ENCODE measurements around the gene MOB3C. TPM values are rescaled to one million over a fixed set of nuclear protein-coding genes. Genes with fewer than 3 reads are reported as not detected.
"Not testable (repeated sequence)": the region's sequence is repeated elsewhere in the genome, so short reads cannot be mapped to it uniquely, and the experiment has no call there.

The MOB3C gene
- polyA plus RNA-seq, 3 donors = 5.3 to 18.1 (median 6.1) TPM

DNA sequence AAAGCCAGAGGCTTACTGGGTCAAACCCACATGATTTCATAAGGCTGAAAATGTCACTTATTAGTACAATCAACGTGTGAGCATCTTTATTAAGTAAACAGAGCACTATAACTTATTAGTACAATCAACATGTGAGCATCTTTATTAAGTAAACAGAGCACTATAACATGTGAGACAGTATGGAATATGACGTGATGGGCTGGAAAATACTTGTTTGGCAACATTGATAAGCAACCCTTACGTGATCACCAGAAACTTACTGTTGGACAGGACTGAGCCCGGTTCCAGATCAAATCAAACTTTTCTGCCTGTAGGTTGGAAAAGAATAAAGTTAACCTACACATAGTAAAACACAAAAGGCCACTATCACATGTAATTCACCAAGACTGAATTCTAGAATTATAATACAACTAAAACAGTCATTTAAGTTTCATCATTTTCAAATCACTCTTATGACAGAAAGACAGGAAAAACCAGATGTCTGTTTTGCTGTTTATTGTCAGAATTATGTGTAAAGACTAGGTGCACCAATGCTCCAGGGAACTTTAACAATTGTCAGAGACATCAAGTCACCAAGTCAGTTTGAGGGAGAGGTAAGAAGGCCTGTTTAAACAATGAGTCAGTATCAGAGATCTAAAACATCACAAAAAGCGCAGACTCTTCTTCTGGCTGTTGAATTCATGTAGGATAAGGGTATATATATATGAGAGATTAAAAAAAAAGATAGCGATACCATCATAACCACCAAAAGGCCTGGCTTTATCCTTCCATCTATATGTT is 35.9 kb upstream of the MOB3C start:
- Mint-ChIP-seq H3K4me3 (no peak overlapping the region), H3K4me1 (no peaks in the 10 kb centered on the region), H3K36me3 (peaks cover 61 to 77% of the 10 kb centered on the region in 2 donors), H3K27me3 (ENCODE audit: low read depth in 3 of 3) (no peaks in the 10 kb centered on the region), H3K9me3 (peaks cover 0 to 19% (median 9%) of the 10 kb centered on the region in 7 donors), H3K27ac (no peak overlapping the region)
- TF ChIP-seq CTCF (IDR thresholded peaks at IDR 0.05) = no peak
- no peaks in the 10 kb centered on the region for H4K20me1 ChIP-seq (ENCODE audit: insufficient read depth, low read length)
- no peaks in the 10 kb centered on the region for H3K4me1 ChIP-seq (ENCODE audit: control insufficient read depth in 1 of 2, insufficient read depth in 2 of 2, low read length in 2 of 2)
- no peak overlapping the region for H3K27ac ChIP-seq (ENCODE audit: low read depth in 1 of 2, low read length in 2 of 2)
- H3K4me2 ChIP-seq (replicated peaks; ENCODE audit: extremely low read depth, low read length, poor library complexity, severe bottlenecking) = no peak overlapping the region
- no peak overlapping the region for H2AFZ ChIP-seq (ENCODE audit: insufficient read depth, low read depth, low read length, poor library complexity, severe bottlenecking)
- H3K4me3 ChIP-seq (replicated peaks in 1 of 3; ENCODE audit: low read depth in 2 of 3, low read length in 3 of 3) = no peak overlapping the region
- no peaks in the 10 kb centered on the region for H3K79me2 ChIP-seq (ENCODE audit: insufficient read depth, low read length)
- no peak for DNase-seq
- WGBS (ENCODE audit: insufficient coverage) = no CpG with 5 or more reads among the region's 6 CpGs
- H3K36me3 ChIP-seq (replicated peaks in 1 of 2; ENCODE audit: control insufficient read depth in 1 of 2, insufficient read depth in 2 of 2, low read length in 2 of 2) = peaks cover 39 to 79% of the 10 kb centered on the region in 2 donors
- H3K27me3 ChIP-seq (ENCODE audit: control insufficient read depth in 2 of 2, insufficient read depth in 2 of 2, low read length in 2 of 2) = no peaks in the 10 kb centered on the region
- intact Hi-C loops (cut with micrococcal nuclease) = no loop called here
- peaks cover 0 to 9% of the 10 kb centered on the region in 2 donors for H3K9me3 ChIP-seq (replicated peaks in 1 of 2; ENCODE audit: control insufficient read depth in 1 of 2, insufficient read depth in 1 of 2, low read length in 2 of 2)
- H3K9ac ChIP-seq (ENCODE audit: insufficient read depth, low read length, poor library complexity, severe bottlenecking) = no peak overlapping the region

DNA sequence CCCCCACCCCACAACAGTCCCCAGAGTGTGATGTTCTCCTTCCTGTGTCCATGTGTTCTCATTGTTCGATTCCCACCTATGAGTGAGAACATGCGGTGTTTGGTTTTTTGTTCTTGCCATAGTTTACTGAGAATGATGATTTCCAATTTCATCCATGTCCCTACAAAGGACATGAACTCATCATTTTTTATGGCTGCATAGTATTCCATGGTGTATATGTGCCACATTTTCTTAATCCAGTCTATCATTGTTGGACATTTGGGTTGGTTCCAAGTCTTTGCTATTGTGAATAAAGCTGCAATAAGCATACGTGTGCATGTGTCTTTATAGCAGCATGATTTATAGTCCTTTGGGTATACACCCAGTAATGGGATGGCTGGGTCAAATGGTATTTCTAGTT is 34.5 kb upstream of the MOB3C start:
- H3K27me3 Mint-ChIP-seq (ENCODE audit: low read depth in 3 of 3); H3K27me3 ChIP-seq (ENCODE audit: control insufficient read depth in 2 of 2, insufficient read depth in 2 of 2, low read length in 2 of 2); H3K4me1 ChIP-seq (ENCODE audit: control insufficient read depth in 1 of 2, insufficient read depth in 2 of 2, low read length in 2 of 2); H3K27ac ChIP-seq (ENCODE audit: low read depth in 1 of 2, low read length in 2 of 2); H3K4me1 Mint-ChIP-seq; intact Hi-C loops (cut with micrococcal nuclease); H4K20me1 ChIP-seq (ENCODE audit: insufficient read depth, low read length); H3K27ac Mint-ChIP-seq; H3K9ac ChIP-seq (ENCODE audit: insufficient read depth, low read length, poor library complexity, severe bottlenecking); DNase-seq; H2AFZ ChIP-seq (ENCODE audit: insufficient read depth, low read depth, low read length, poor library complexity, severe bottlenecking); H3K9me3 ChIP-seq (replicated peaks in 1 of 2; ENCODE audit: control insufficient read depth in 1 of 2, insufficient read depth in 1 of 2, low read length in 2 of 2); H3K4me3 ChIP-seq (replicated peaks in 1 of 3; ENCODE audit: low read depth in 2 of 3, low read length in 3 of 3); H3K79me2 ChIP-seq (ENCODE audit: insufficient read depth, low read length); H3K4me2 ChIP-seq (replicated peaks; ENCODE audit: extremely low read depth, low read length, poor library complexity, severe bottlenecking); H3K4me3 Mint-ChIP-seq: not testable (repeated sequence)
- peaks cover 65 to 74% of the 10 kb centered on the region in 2 donors for H3K36me3 Mint-ChIP-seq
- WGBS (ENCODE audit: insufficient coverage) = no CpG with 5 or more reads among the region's 3 CpGs
- H3K9me3 Mint-ChIP-seq = peaks cover 0 to 19% (median 9%) of the 10 kb centered on the region in 7 donors
- peaks cover 37 to 76% of the 10 kb centered on the region in 2 donors for H3K36me3 ChIP-seq (replicated peaks in 1 of 2; ENCODE audit: control insufficient read depth in 1 of 2, insufficient read depth in 2 of 2, low read length in 2 of 2)
